Stomach (tissue), 9 donors: ENCODE measurements around the gene ZNF462. TPM values are rescaled to one million over a fixed set of nuclear protein-coding genes. Genes with fewer than 3 reads are reported as not detected.

Source experiments
- DNase-seq, 2 donors: peaks; one replicate each; pipeline versions ENCODE4 v3.0.0 to v3.0.0-alpha.2; 2013 to 2019
- H3K27ac ChIP-seq, 5 donors: fragments of 200-600 bp in 4 of 5; sonication (generic) in 4 of 5; one replicate each; pipeline ENCODE4 v1.5.1; 2013 to 2019; ENCODE audit warnings: mild to moderate bottlenecking in 1 of 5, moderate library complexity in 1 of 5
- H3K27me3 ChIP-seq, 3 donors: fragments of 200-600 bp; sonication (generic); one replicate each; pipeline ENCODE4 v1.5.1; 2017 to 2019; ENCODE audit warnings: mixed run types in 1 of 3
- H3K36me3 ChIP-seq, 4 donors: fragments of 200-600 bp; sonication (generic); 1 replicate in 3 of 4; 2 replicates in 1 of 4; pipeline ENCODE4 v1.5.1; 2016 to 2019
- H3K4me1 ChIP-seq, 4 donors: fragments of 200-600 bp; sonication (generic); one replicate each; pipeline ENCODE4 v1.5.1; 2016 to 2019
- H3K4me3 ChIP-seq, 4 donors: fragments of 200-600 bp; sonication (generic) in 3 of 4; one replicate each; pipeline ENCODE4 v1.5.1; 2016 to 2019; ENCODE audit warnings: mild to moderate bottlenecking in 1 of 4
- H3K9me3 ChIP-seq, 4 donors: fragments of 200-600 bp; sonication (generic); one replicate each; pipeline ENCODE4 v1.5.1; 2016 to 2019
- EP300 ChIP-seq: sonication (generic); formaldehyde crosslinking; IDR thresholded peaks from one replicate; pipeline ENCODE4 v1.6.1; 2017; ENCODE audit warnings: antibody characterized with exemption
- POLR2A ChIP-seq, 4 donors: fragments of 450-650 bp; IDR thresholded peaks; one replicate each; pipeline ENCODE4 v1.6.1; 2016; ENCODE audit warnings: antibody characterized with exemption in 4 of 4, control low read depth in 2 of 4, mild to moderate bottlenecking in 1 of 4, moderate library complexity in 1 of 4
- POLR2AphosphoS5 ChIP-seq, 3 donors: sonication (generic); formaldehyde crosslinking; IDR thresholded peaks; one replicate each; pipeline ENCODE4 v1.6.1; 2016; ENCODE audit warnings: antibody characterized with exemption in 3 of 3
- WGBS, 5 donors: extraction: QIAGEN DNeasy Blood & Tissue Kit in 3 of 5; methylation state at CpG; one replicate each; pipeline versions ENCODE4 v1.1.5 to v1.1.7; 2013 to 2018; 5-methylcytosine and 5-hydroxymethylcytosine counted together
- intact Hi-C: fragments of 100-400 bp; cut with DNase I; formaldehyde crosslinking; loops from one replicate; pipeline ENCODE4 v1.15.1; 2023; ENCODE audit warnings: low total_unique reads
- polyA plus RNA-seq, 3 donors: library from polyadenylated mRNA; stranded (reverse); fragments of 200-250 nt; gene quantifications; one replicate each; pipeline ENCODE4 v1.2.3, GENCODE V29; 2013
- total RNA-seq, 5 donors: library from RNA; depleted of rRNA; stranded (reverse); fragments of >200 nt; gene quantifications; one replicate each; pipeline versions ENCODE4 v1.1.0 to v1.2.3, GENCODE V29; 2014 to 2016
- TF ChIP-seq, protein P1 (sequence below), 7 experiments: fragments of 450-650 bp in 4 of 7; fragments of 200-600 bp in 3 of 7; sonication (generic) in 3 of 7; IDR thresholded peaks; one replicate each; pipeline ENCODE4 v1.5.1; 2016 to 2019; ENCODE audit warnings: antibody characterized with exemption in 7 of 7, control low read depth in 2 of 7, mild to moderate bottlenecking in 1 of 7
- donor health status: healthy with polysubstance abuse.
- donor health status: Bipolar disorder and iron deficiency.
- donor health status: healthy.

Gene ZNF462
- total and polyA plus RNA-seq, 8 donors = 0.50 to 60.1 (median 10.1) TPM

DNA sequence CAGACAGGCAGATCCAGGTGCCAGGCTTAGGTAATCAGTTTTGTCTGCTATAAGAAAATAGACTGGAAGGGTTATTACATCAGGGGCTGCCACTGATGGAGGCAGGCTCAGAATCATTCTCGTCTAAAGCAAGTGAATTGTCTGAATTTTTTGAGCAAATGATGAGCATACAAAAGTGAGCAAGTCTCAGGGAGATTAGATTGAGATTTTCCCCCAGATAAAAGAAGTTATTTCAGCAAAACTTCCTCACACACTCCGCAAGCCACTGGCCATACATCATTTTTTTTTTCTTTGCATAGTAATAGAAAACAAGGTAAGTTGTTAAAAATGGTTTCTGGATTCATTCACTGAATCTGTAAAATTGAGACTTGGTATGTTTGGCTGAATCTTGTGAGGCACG is 52.9 kb downstream of the ZNF462 start:
- intact Hi-C loops = no loop called here
- no peaks in the 10 kb centered on the region for H3K9me3 ChIP-seq
- H3K36me3 ChIP-seq = no peaks in the 10 kb centered on the region
- no peak overlapping the region for H3K4me3 ChIP-seq
- peaks cover 6 to 25% (median 16%) of the 10 kb centered on the region in 4 donors for H3K4me1 ChIP-seq
- no peak for TF ChIP-seq POLR2AphosphoS5 (IDR thresholded peaks at IDR 0.05)
- no peak for TF ChIP-seq POLR2A (IDR thresholded peaks at IDR 0.05)
- TF ChIP-seq, protein P1, sequence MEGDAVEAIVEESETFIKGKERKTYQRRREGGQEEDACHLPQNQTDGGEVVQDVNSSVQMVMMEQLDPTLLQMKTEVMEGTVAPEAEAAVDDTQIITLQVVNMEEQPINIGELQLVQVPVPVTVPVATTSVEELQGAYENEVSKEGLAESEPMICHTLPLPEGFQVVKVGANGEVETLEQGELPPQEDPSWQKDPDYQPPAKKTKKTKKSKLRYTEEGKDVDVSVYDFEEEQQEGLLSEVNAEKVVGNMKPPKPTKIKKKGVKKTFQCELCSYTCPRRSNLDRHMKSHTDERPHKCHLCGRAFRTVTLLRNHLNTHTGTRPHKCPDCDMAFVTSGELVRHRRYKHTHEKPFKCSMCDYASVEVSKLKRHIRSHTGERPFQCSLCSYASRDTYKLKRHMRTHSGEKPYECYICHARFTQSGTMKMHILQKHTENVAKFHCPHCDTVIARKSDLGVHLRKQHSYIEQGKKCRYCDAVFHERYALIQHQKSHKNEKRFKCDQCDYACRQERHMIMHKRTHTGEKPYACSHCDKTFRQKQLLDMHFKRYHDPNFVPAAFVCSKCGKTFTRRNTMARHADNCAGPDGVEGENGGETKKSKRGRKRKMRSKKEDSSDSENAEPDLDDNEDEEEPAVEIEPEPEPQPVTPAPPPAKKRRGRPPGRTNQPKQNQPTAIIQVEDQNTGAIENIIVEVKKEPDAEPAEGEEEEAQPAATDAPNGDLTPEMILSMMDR (IDR thresholded peaks at IDR 0.05) = no peak
- no peak for TF ChIP-seq EP300
- H3K27me3 ChIP-seq = no peaks in the 10 kb centered on the region
- 84 to 91% (median 88%) methylated on average over 3 of the region's 3 CpGs for WGBS, 5 donors
- no peak overlapping the region for H3K27ac ChIP-seq
- no peak for DNase-seq

DNA sequence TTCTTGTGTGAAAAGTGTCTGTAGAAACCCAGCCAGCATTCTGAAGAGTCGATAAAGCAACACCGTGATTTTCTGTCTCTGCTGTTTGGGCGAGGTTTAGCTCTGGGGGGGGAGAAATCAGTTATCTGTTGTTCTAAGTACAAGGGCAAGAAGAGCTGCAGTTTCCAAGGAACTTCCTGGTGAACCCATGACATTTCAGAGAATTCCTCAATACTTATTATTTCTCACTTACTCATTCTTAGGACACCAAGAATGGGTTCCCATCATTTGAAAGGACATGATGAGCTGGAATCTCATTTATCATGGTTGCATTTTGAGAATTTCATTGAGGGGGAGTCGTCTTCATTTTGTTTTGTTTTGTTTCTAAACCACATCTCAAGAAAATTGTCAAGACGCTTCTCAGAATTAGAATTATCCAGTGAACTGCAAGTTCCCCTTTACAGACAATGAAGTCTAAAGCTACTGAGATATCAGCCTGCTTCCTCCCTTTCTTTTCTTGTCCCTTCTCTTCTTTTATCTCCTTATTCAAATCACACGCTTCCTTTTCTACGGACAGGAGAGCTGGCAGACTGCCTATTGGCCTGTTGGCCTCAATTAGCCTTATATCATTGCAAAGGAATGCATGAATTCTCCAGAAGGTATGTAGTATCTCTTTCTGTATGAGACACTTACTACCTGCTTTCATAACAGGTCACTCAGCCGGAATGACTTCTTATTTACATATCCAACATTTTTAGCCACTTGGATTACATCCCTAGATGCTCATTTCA is 53.7 kb downstream of the ZNF462 start:
- intact Hi-C loops = no loop called here
- H3K4me1 ChIP-seq = peaks cover 14 to 33% (median 23%) of the 10 kb centered on the region in 4 donors
- WGBS, 5 donors = 58 to 70% (median 64%) methylated on average over 8 of the region's 8 CpGs

DNA sequence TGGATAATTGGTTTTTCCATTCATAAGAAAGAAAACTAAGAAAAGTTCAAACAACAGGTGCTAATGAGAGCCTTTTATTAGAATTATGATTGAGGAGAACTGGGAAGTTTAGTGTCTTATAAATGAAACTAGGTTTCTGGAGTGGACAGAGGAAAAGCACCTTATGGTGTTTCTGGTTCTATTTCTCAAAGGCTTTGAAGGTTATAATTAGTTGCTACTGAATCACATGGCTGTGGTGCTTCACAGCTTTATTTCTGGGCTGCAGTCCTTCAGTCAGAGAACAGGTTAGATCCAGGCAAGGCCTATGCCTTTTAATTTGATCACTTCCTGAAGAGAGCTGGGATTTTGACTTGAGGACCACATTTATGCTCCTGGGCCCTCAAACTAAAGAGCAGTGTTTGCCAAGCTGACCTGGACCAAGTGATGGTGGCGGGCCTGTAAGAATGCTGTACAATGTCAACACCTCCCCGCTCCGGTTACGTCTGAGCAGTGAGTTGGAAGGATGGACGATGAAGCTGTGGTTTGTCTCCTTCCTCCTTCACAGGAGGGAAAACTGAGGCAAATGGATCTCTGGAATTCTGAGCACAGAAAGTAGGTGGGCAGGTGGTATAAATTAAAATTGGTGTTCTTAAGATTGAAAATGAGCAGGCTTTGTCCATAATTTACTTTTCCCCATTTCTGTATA is 56.0 kb downstream of the ZNF462 start:
- DNase-seq = no peak
- H3K27ac ChIP-seq = no peak overlapping the region
- no peaks in the 10 kb centered on the region for H3K9me3 ChIP-seq
- H3K4me1 ChIP-seq = peaks cover 15 to 40% (median 28%) of the 10 kb centered on the region in 4 donors
- H3K36me3 ChIP-seq = peaks cover 0 to 7% (median 5%) of the 10 kb centered on the region in 4 donors
- intact Hi-C loops = no loop called here
- no peak overlapping the region for H3K4me3 ChIP-seq
- no peaks in the 10 kb centered on the region for H3K27me3 ChIP-seq
- TF ChIP-seq POLR2AphosphoS5 (IDR thresholded peaks at IDR 0.05) = no peak
- no peak for TF ChIP-seq POLR2A (IDR thresholded peaks at IDR 0.05)
- no peak for TF ChIP-seq EP300
- TF ChIP-seq, protein P1 (IDR thresholded peaks at IDR 0.05) = no peak
- WGBS, 5 donors = 93 to 98% (median 97%) methylated on average over 5 of the region's 5 CpGs

More for the DNA sequence above, 53.7 kb downstream of the ZNF462 start:
- Histone ChIP-seq H3K27ac (no peak overlapping the region), H3K36me3 (no peaks in the 10 kb centered on the region), H3K4me3 (no peak overlapping the region), H3K27me3 (no peaks in the 10 kb centered on the region), H3K9me3 (no peaks in the 10 kb centered on the region)
- peak in 1 of 2 donors; percentile 64 for DNase-seq
- TF ChIP-seq, protein P1 (IDR thresholded peaks at IDR 0.05) = no peak
- TF ChIP-seq POLR2A (IDR thresholded peaks at IDR 0.05) (no peak), POLR2AphosphoS5 (IDR thresholded peaks at IDR 0.05) (no peak), EP300 (no peak)

DNA sequence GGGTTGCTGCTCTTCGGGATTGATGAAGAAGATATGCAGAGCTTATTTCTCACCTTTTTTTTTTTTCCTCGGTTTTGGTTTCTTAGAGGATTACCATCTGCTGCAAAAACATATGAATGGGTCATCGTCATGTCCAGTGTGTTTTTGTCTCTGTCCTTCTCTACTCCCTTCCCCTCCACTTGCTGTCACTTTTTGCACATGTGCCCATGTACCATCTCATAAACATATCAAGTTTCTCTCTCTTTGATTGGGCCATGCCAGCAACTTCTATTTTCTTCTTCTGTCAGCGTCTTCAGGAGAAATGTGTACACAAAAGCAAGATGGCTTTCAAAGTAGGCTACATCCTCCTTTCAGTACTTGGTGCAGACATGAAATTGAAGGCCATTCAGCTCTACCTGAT is 57.1 kb downstream of the ZNF462 start:
- intact Hi-C loops = no loop called here
- TF ChIP-seq POLR2A (IDR thresholded peaks at IDR 0.05) (no peak), EP300 (no peak), POLR2AphosphoS5 (IDR thresholded peaks at IDR 0.05) (no peak)
- TF ChIP-seq, protein P1 (IDR thresholded peaks at IDR 0.05) = no peak
- WGBS, 5 donors = 88 to 94% (median 90%) methylated on average over 4 of the region's 4 CpGs
- Histone ChIP-seq H3K4me1 (peaks cover 15 to 40% (median 28%) of the 10 kb centered on the region in 4 donors), H3K4me3 (no peak overlapping the region), H3K27me3 (no peaks in the 10 kb centered on the region), H3K9me3 (no peaks in the 10 kb centered on the region), H3K36me3 (peaks cover 6 to 18% (median 16%) of the 10 kb centered on the region in 4 donors), H3K27ac (peak overlapping the region in 3 of 5 donors; percentile 60 to 79 (median 78))
- no peak for DNase-seq
